ENCODE data around the gene TLCD3B. TPM values are rescaled to one million over a fixed set of nuclear protein-coding genes. Genes with fewer than 3 reads are reported as not detected.
A peak's percentile ranks its signal among the peaks of the same experiment; 100 is the strongest.

TLCD3B gene
- total and polyA plus RNA-seq, 9 of the 15 experiments (the other 6 are each of a cell fraction or from before 2014, with no cell fraction given): 0.10 to 0.52 (median 0.23) TPM; not detected in 4

GRCh38 chr16:30067584-30067916, 36.5 kb upstream of the TLCD3B start (continued):
- 0 out of 2 replicates have a peak, but pooled peaks have one; percentile 36 for TF ChIP-seq TGIF2 (CRISPR knock-in tag; IDR thresholded peaks at IDR 0.05)
- TF ChIP-seq AFF1 (IDR thresholded peaks at IDR 0.05; ENCODE audit: low read depth in 1 of 2, partially characterized antibody in 2 of 2): no peak
- TF ChIP-seq, protein P1, sequence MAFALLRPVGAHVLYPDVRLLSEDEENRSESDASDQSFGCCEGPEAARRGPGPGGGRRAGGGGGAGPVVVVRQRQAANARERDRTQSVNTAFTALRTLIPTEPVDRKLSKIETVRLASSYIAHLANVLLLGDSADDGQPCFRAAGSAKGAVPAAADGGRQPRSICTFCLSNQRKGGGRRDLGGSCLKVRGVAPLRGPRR (CRISPR knock-in tag; IDR thresholded peaks at IDR 0.05): no peak
- no peak for TF ChIP-seq MAFG (tag; conservative IDR thresholded peaks at IDR 0.05)
- TF ChIP-seq ZNF785 (CRISPR knock-in tag; IDR thresholded peaks at IDR 0.05): no peak
- no peak for TF ChIP-seq CBX1 (IDR thresholded peaks at IDR 0.05; ENCODE audit: low read depth)
- no peak for TF ChIP-seq ZBTB1 (CRISPR knock-in tag; IDR thresholded peaks at IDR 0.05; ENCODE audit: borderline replicate concordance, low read depth)
- TF ChIP-seq CHD1 (IDR thresholded peaks at IDR 0.05; ENCODE audit: low read length): peak; percentile 8
- no peak for TF ChIP-seq ZNF740 (CRISPR knock-in tag; IDR thresholded peaks at IDR 0.05)
- TF ChIP-seq ZNF740 (tag; IDR thresholded peaks at IDR 0.05): no peak
- TF ChIP-seq KDM5B (IDR thresholded peaks at IDR 0.05; ENCODE audit: insufficient replicate concordance, low read depth, low read length): peak; percentile 15
- no peak for TF ChIP-seq TEAD2 (tag; IDR thresholded peaks at IDR 0.05)
- TF ChIP-seq CHD2 (IDR thresholded peaks at IDR 0.05; ENCODE audit: low read depth, low read length): no peak
- no peak for TF ChIP-seq NR4A1 (CRISPR knock-in tag; IDR thresholded peaks at IDR 0.05)
- TF ChIP-seq NR4A1 (tag; IDR thresholded peaks at IDR 0.05): no peak

All from K562 (cell line).